ENCODE results near the gene RBFOX2. TPM values are rescaled to one million over a fixed set of nuclear protein-coding genes. Genes with fewer than 3 reads are reported as not detected.

RBFOX2 gene
- total RNA-seq, 3 donors from 2014 or later, result 63.4 to 97.3 (median 85.5) TPM

DNA sequence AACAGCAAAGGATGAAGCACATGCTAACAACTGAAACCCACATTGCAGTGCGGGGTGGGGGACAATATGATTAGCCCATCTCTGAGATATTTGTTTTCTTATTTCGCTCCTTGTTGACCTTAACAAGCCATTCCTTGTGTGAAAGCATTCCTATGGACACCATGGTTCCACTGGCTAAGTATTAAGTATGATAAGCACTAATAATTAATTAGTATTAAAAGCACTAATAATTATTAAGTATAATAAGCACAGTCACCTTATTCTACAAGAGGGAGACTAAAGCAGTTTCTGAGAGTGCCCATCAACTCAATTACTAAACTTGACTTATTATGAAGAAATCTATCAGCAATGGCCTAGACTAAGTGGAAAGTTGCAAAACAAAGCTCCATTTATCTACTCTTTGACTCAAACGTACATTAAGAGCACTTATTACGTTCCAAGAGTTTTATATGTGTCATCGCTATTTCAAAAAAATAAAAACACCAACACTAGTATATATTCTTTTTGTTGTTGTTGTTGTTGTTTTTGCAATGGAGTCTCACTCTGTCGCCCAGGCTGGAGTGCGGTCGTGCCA lies 65.3 kb downstream of the RBFOX2 start:
- no peak overlapping the region for H3K27ac ChIP-seq
- intact Hi-C loops (cut with DNase I; ENCODE audit: low total_unique reads), result no loop called here
- H3K36me3 ChIP-seq, result no peaks in the 10 kb centered on the region
- peaks cover 4 to 7% of the 10 kb centered on the region in 2 donors for H3K4me1 ChIP-seq
- DNase-seq (ENCODE audit: low spot score in 2 of 2), result no peak
- no peaks in the 10 kb centered on the region for H3K27me3 ChIP-seq
- TF ChIP-seq, protein P1, sequence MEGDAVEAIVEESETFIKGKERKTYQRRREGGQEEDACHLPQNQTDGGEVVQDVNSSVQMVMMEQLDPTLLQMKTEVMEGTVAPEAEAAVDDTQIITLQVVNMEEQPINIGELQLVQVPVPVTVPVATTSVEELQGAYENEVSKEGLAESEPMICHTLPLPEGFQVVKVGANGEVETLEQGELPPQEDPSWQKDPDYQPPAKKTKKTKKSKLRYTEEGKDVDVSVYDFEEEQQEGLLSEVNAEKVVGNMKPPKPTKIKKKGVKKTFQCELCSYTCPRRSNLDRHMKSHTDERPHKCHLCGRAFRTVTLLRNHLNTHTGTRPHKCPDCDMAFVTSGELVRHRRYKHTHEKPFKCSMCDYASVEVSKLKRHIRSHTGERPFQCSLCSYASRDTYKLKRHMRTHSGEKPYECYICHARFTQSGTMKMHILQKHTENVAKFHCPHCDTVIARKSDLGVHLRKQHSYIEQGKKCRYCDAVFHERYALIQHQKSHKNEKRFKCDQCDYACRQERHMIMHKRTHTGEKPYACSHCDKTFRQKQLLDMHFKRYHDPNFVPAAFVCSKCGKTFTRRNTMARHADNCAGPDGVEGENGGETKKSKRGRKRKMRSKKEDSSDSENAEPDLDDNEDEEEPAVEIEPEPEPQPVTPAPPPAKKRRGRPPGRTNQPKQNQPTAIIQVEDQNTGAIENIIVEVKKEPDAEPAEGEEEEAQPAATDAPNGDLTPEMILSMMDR (IDR thresholded peaks at IDR 0.05), result no peak
- TF ChIP-seq POLR2AphosphoS5 (IDR thresholded peaks at IDR 0.05) (no peak), POLR2A (IDR thresholded peaks at IDR 0.05) (no peak)
- H3K4me3 ChIP-seq, result no peak overlapping the region
- H3K9me3 ChIP-seq, result no peaks in the 10 kb centered on the region

DNA sequence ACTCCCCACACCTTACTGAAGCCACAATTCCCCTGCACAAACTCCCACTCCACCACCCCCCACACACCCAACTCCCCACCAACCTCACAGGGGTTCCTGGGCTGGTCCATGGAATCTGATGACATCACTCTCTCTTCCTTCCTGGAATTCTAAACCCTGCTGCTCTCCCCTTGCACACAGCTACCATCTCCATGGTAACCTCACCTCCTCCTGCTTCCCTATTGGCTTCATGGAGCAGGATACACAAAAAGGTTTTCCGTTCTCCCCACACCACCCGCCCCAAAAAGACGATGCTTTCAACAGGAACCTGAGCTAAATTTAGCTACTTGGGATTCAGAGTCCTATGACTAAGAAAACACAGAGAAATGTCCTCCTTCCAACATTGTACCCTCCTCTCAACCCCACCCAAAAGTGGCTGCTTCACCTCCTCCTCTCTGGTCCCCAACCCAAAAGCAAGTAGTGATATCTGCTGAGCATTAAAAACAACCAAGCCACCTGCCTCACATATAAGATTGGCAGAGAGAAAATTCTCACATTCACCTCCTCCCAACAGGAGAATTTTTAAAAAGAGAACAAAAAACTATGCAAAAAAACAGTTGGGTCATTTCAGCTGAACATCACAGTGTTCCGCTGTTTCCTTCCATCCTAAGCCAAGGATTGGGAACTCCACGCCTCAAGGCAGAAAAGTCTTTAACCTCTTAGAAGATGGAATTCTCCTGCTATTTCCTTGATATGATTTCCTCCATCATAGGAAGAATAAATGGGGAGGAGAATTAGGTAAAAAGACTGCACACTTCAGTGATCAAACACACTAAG lies 66.9 kb downstream of the RBFOX2 start:
- intact Hi-C loops (cut with DNase I; ENCODE audit: low total_unique reads), result no loop called here
- no peak for DNase-seq (ENCODE audit: low spot score in 2 of 2)

DNA sequence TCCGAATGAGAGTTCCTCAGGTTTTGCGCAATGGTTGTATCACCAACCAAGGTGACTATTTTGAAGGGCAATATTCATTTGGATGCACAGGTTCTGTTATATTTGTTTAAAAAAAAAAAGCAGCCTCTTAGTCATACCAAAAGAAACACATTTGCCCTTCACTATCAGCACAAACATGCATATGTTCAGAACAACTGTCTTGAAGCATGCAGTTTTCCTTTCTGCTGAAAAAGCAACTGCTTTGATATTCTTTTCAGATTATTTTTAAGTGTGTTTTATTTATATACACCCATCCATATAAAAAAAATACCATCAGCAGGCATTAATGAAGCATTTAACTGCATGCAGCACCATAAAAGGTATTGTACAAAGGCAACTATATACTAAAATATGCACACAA lies 67.8 kb downstream of the RBFOX2 start:
- DNase-seq (ENCODE audit: low spot score in 2 of 2), result no peak
- TF ChIP-seq POLR2AphosphoS5 (IDR thresholded peaks at IDR 0.05) (no peak), POLR2A (IDR thresholded peaks at IDR 0.05) (no peak)
- TF ChIP-seq, protein P1 (IDR thresholded peaks at IDR 0.05), result no peak
- Histone ChIP-seq H3K9me3 (no peaks in the 10 kb centered on the region), H3K4me3 (no peak overlapping the region), H3K27me3 (no peaks in the 10 kb centered on the region), H3K27ac (peak overlapping the region; percentile 18 to 64), H3K36me3 (no peaks in the 10 kb centered on the region), H3K4me1 (peaks cover 0 to 7% of the 10 kb centered on the region in 2 donors)
- intact Hi-C loops (cut with DNase I; ENCODE audit: low total_unique reads), result no loop called here

More for the DNA sequence above, 66.9 kb downstream of the RBFOX2 start:
- Histone ChIP-seq H3K9me3 (no peaks in the 10 kb centered on the region), H3K36me3 (no peaks in the 10 kb centered on the region), H3K27ac (peak overlapping the region; percentile 18 to 64), H3K4me1 (peaks cover 0 to 7% of the 10 kb centered on the region in 2 donors), H3K4me3 (peak overlapping the region in 1 of 3 donors; percentile 13), H3K27me3 (no peaks in the 10 kb centered on the region)
- no peak for TF ChIP-seq POLR2A (IDR thresholded peaks at IDR 0.05)
- no peak for TF ChIP-seq POLR2AphosphoS5 (IDR thresholded peaks at IDR 0.05)
- TF ChIP-seq, protein P1 (IDR thresholded peaks at IDR 0.05), result no peak

DNA sequence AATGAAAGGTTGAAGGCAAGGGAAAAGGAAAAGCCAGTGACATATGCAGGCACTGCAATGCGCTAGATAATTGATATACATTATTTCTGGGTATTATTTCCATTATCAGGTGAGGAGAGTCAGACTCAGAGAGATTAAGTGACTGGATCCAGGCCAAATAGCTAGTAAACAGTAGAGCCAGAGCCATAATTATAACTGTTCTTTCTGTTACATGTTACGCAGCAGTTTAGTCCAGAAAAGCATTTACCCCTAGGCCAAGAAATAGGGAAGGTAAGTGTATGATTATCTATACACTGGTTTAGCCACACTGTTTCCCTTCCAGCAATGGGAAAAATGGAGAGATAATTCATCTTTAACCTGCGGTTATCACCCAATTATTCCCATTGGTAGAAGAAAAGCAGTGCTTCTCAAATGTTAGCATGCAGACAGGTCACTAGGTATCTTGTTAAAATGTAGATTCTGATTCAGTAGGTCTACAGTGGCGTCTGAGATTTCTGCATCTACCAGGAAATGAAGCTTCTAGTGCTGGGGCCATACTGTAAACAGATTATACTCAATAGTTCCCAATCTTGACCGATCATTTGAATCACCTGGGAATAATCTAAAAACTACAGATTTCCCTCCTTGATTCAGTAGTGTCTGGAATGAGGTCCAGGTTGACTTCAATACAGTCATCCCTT lies 69.4 kb downstream of the RBFOX2 start:
- DNase-seq (ENCODE audit: low spot score in 2 of 2), result no peak
- Histone ChIP-seq H3K9me3 (no peaks in the 10 kb centered on the region), H3K4me1 (peaks cover 0 to 7% of the 10 kb centered on the region in 2 donors), H3K36me3 (no peaks in the 10 kb centered on the region), H3K4me3 (no peak overlapping the region), H3K27me3 (no peaks in the 10 kb centered on the region), H3K27ac (no peak overlapping the region)
- TF ChIP-seq POLR2AphosphoS5 (IDR thresholded peaks at IDR 0.05) (no peak), POLR2A (IDR thresholded peaks at IDR 0.05) (no peak)
- TF ChIP-seq, protein P1 (IDR thresholded peaks at IDR 0.05), result no peak
- intact Hi-C loops (cut with DNase I; ENCODE audit: low total_unique reads), result no loop called here

DNA sequence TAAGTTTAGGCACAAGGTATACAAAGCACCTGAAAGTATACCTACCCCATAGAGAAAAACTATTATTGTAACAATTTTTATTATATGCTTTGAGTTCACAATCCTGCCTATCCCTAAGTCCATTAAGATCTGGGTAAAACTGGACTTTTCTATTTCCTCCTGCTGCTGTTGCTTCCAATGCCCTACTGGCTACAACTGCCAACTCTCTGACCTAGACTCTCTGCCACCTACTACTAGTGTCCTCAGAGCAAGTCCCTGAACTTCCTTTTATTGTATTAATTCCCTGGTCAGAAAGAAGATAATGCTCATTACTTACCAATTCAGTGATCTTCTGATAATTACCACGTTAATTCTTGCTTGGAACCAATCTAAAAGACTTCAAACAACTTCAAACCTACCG lies 70.3 kb downstream of the RBFOX2 start:
- Histone ChIP-seq H3K9me3 (no peaks in the 10 kb centered on the region), H3K4me3 (no peak overlapping the region), H3K27me3 (no peaks in the 10 kb centered on the region), H3K36me3 (no peaks in the 10 kb centered on the region), H3K4me1 (peaks cover 0 to 7% of the 10 kb centered on the region in 2 donors), H3K27ac (no peak overlapping the region)
- TF ChIP-seq POLR2AphosphoS5 (IDR thresholded peaks at IDR 0.05) (no peak), POLR2A (IDR thresholded peaks at IDR 0.05) (no peak)
- TF ChIP-seq, protein P1 (IDR thresholded peaks at IDR 0.05), result no peak
- DNase-seq (ENCODE audit: low spot score in 2 of 2), result no peak
- intact Hi-C loops (cut with DNase I; ENCODE audit: low total_unique reads), result no loop called here

Data from breast epithelium (tissue), 4 donors.